ENCODE data around the gene TMSB4X.
"Not testable (repeated sequence)": the region's sequence is repeated elsewhere in the genome, so short reads cannot be mapped to it uniquely, and the experiment has no call there.

TMSB4X gene

DNA sequence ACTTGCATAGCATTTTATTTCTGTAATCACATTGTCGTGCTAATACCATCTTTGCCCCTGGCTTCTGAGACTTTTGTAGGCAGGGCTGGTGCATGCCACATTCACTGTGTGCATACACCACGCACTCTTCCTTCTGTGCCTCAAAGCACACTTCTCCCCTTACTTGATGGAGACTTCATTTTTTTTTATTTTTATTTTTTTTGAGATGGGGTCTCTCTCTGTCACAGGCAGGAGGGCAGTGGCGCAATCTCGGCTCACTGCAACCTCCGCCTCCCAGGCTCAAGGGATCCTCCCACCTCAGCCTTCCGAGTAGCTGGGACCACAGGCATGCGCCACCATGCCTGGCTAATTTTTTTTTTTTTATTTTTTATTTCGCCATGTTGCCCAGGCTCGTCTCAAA, 5.1 kb downstream of the TMSB4X start:
- not testable (repeated sequence) for H3K18ac ChIP-seq (ENCODE audit: low read length); H2BK12ac ChIP-seq (ENCODE audit: low read length); H3K4ac ChIP-seq (ENCODE audit: low read length); DNase-seq (ENCODE audit: low spot score); H3K9ac ChIP-seq (ENCODE audit: low read depth, low read length, poor library complexity); H3K4me3 ChIP-seq (ENCODE audit: low read length in 2 of 2); H3K23ac ChIP-seq (ENCODE audit: low read depth, low read length, poor library complexity); H3K27ac ChIP-seq (replicated peaks; ENCODE audit: low read length); H2AFZ ChIP-seq (ENCODE audit: low read length); H3K27me3 ChIP-seq (ENCODE audit: control insufficient read depth in 3 of 3, insufficient read depth in 3 of 3, low read depth in 1 of 3, low read length in 3 of 3); H3K14ac ChIP-seq (ENCODE audit: low read length); H2BK120ac ChIP-seq (ENCODE audit: low read depth, low read length); H2BK5ac ChIP-seq (ENCODE audit: low read length); H3K79me1 ChIP-seq (ENCODE audit: low read depth, low read length); H4K91ac ChIP-seq (ENCODE audit: low read depth, low read length, poor library complexity); H2BK15ac ChIP-seq (ENCODE audit: low read length); H3K9me3 ChIP-seq (replicated peaks in 1 of 2; ENCODE audit: control insufficient read depth in 2 of 2, insufficient read depth in 1 of 2, low read depth in 1 of 2, low read length in 2 of 2); H2AK5ac ChIP-seq (ENCODE audit: low read depth, low read length); H4K8ac ChIP-seq (ENCODE audit: low read depth, low read length); H3K4me2 ChIP-seq (ENCODE audit: insufficient read depth, low read length, poor library complexity, severe bottlenecking)
- no CpG with 5 or more reads among the region's 9 CpGs for WGBS, 2 donors (ENCODE audit: extremely low coverage in 2 of 2, insufficient read length in 2 of 2, insufficient replicate concordance in 1 of 2)
- H3K4me1 ChIP-seq (ENCODE audit: control insufficient read depth in 2 of 2, insufficient read depth in 1 of 2, low read depth in 1 of 2, low read length in 2 of 2): peaks cover 4 to 10% of the 10 kb centered on the region in 2 donors
- H3K36me3 ChIP-seq (replicated peaks in 1 of 2; ENCODE audit: control insufficient read depth in 2 of 2, insufficient read depth in 2 of 2, low read length in 2 of 2): peaks cover 0 to 26% of the 10 kb centered on the region in 2 donors

DNA sequence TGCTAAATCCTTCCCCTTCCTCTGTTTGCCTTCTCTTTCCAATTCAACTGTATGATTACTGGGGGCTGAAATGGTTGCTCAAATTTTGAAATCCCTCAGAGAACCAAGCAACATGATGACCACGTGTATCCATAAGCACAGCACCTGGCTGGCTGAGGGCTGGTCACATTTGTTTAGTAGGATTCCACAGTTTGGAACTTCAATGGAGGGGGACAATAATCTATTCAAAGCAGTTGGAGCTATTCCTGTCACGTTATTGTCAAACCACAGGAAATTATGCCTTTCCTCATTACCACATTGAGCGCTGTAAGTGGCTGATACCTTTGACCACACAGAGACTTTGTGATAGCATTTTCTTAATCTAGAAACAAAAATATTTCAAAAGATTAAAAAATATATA, 7.0 kb downstream of the TMSB4X start:
- no peak overlapping the region for H4K91ac ChIP-seq (ENCODE audit: low read depth, low read length, poor library complexity)
- no peak overlapping the region for H3K14ac ChIP-seq (ENCODE audit: low read length)
- H3K9me3 ChIP-seq (replicated peaks in 1 of 2; ENCODE audit: control insufficient read depth in 2 of 2, insufficient read depth in 1 of 2, low read depth in 1 of 2, low read length in 2 of 2): no peaks in the 10 kb centered on the region
- no peak overlapping the region for H2AFZ ChIP-seq (ENCODE audit: low read length)
- H2BK120ac ChIP-seq (ENCODE audit: low read depth, low read length): no peak overlapping the region
- H4K8ac ChIP-seq (ENCODE audit: low read depth, low read length): no peak overlapping the region
- no peak overlapping the region for H2BK15ac ChIP-seq (ENCODE audit: low read length)
- peaks cover 4 to 10% of the 10 kb centered on the region in 2 donors for H3K4me1 ChIP-seq (ENCODE audit: control insufficient read depth in 2 of 2, insufficient read depth in 1 of 2, low read depth in 1 of 2, low read length in 2 of 2)
- H3K23ac ChIP-seq (ENCODE audit: low read depth, low read length, poor library complexity): no peak overlapping the region
- H3K4me3 ChIP-seq (ENCODE audit: low read length in 2 of 2): no peak overlapping the region
- H3K18ac ChIP-seq (ENCODE audit: low read length): no peak overlapping the region
- no peak overlapping the region for H2AK5ac ChIP-seq (ENCODE audit: low read depth, low read length)
- no peak overlapping the region for H3K9ac ChIP-seq (ENCODE audit: low read depth, low read length, poor library complexity)
- no peak overlapping the region for H3K27ac ChIP-seq (replicated peaks; ENCODE audit: low read length)
- no peak overlapping the region for H3K4me2 ChIP-seq (ENCODE audit: insufficient read depth, low read length, poor library complexity, severe bottlenecking)
- DNase-seq (ENCODE audit: low spot score): no peak
- no peak overlapping the region for H3K4ac ChIP-seq (ENCODE audit: low read length)
- H3K27me3 ChIP-seq (ENCODE audit: control insufficient read depth in 3 of 3, insufficient read depth in 3 of 3, low read depth in 1 of 3, low read length in 3 of 3): no peaks in the 10 kb centered on the region
- H2BK5ac ChIP-seq (ENCODE audit: low read length): no peak overlapping the region
- WGBS, 2 donors (ENCODE audit: extremely low coverage in 2 of 2, insufficient read length in 2 of 2, insufficient replicate concordance in 1 of 2): no CpG with 5 or more reads among the region's 3 CpGs
- H2BK12ac ChIP-seq (ENCODE audit: low read length): no peak overlapping the region
- H3K79me1 ChIP-seq (ENCODE audit: low read depth, low read length): no peaks in the 10 kb centered on the region
- H3K36me3 ChIP-seq (replicated peaks in 1 of 2; ENCODE audit: control insufficient read depth in 2 of 2, insufficient read depth in 2 of 2, low read length in 2 of 2): peaks cover 0 to 16% of the 10 kb centered on the region in 2 donors

DNA sequence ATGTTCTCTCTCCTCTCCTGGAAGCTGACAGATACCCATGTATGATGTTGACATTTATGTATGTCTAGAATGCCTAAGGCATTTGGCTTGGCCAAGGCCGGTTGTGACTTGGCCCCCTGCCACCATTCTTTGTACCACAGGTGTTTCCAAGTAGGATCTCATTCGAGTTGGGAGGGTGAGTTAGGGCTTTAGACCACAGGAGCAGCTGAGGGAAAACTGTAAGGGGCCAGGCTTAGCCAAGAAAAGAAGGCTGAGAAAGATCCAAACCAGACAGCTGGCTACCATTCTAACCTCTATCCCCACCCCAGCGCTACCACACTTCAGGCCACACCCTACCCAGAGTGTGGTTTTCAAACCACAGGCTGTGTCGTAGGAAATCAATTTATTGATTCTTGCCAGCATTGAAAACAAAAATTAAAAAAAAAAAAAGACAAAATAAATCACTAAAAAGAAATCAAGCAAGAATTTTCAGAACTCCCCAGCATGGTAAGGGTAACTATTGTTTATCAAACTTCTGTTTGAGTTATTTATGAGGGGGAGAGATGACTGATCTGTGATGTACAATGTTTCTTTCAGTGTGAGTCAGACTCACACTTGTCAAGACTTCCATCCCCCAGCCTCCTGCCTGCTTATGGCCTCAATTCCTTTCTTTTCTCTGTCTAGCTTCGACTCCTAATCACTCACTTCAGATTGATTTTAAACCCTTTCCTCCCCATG, 9.9 kb downstream of the TMSB4X start:
- no peaks in the 10 kb centered on the region for H3K27me3 ChIP-seq (ENCODE audit: control insufficient read depth in 3 of 3, insufficient read depth in 3 of 3, low read depth in 1 of 3, low read length in 3 of 3)
- no peak for DNase-seq (ENCODE audit: low spot score)
- no peak overlapping the region for H4K91ac ChIP-seq (ENCODE audit: low read depth, low read length, poor library complexity)
- no peak overlapping the region for H3K18ac ChIP-seq (ENCODE audit: low read length)
- H3K27ac ChIP-seq (replicated peaks; ENCODE audit: low read length): no peak overlapping the region
- no peak overlapping the region for H2BK120ac ChIP-seq (ENCODE audit: low read depth, low read length)
- no peak overlapping the region for H4K8ac ChIP-seq (ENCODE audit: low read depth, low read length)
- H2BK15ac ChIP-seq (ENCODE audit: low read length): no peak overlapping the region
- no peaks in the 10 kb centered on the region for H3K9me3 ChIP-seq (replicated peaks in 1 of 2; ENCODE audit: control insufficient read depth in 2 of 2, insufficient read depth in 1 of 2, low read depth in 1 of 2, low read length in 2 of 2)
- H3K36me3 ChIP-seq (replicated peaks in 1 of 2; ENCODE audit: control insufficient read depth in 2 of 2, insufficient read depth in 2 of 2, low read length in 2 of 2): no peaks in the 10 kb centered on the region
- H3K4ac ChIP-seq (ENCODE audit: low read length): no peak overlapping the region
- no peak overlapping the region for H3K4me3 ChIP-seq (ENCODE audit: low read length in 2 of 2)
- H3K4me2 ChIP-seq (ENCODE audit: insufficient read depth, low read length, poor library complexity, severe bottlenecking): no peak overlapping the region
- no peaks in the 10 kb centered on the region for H3K79me1 ChIP-seq (ENCODE audit: low read depth, low read length)
- no peak overlapping the region for H2AFZ ChIP-seq (ENCODE audit: low read length)
- peaks cover 0 to 1% of the 10 kb centered on the region in 2 donors for H3K4me1 ChIP-seq (ENCODE audit: control insufficient read depth in 2 of 2, insufficient read depth in 1 of 2, low read depth in 1 of 2, low read length in 2 of 2)
- H2AK5ac ChIP-seq (ENCODE audit: low read depth, low read length): no peak overlapping the region
- no peak overlapping the region for H3K14ac ChIP-seq (ENCODE audit: low read length)
- no peak overlapping the region for H3K23ac ChIP-seq (ENCODE audit: low read depth, low read length, poor library complexity)
- H3K9ac ChIP-seq (ENCODE audit: low read depth, low read length, poor library complexity): no peak overlapping the region
- H2BK12ac ChIP-seq (ENCODE audit: low read length): no peak overlapping the region
- H2BK5ac ChIP-seq (ENCODE audit: low read length): no peak overlapping the region
- no CpG with 5 or more reads among the region's 5 CpGs for WGBS, 2 donors (ENCODE audit: extremely low coverage in 2 of 2, insufficient read length in 2 of 2, insufficient replicate concordance in 1 of 2)

DNA sequence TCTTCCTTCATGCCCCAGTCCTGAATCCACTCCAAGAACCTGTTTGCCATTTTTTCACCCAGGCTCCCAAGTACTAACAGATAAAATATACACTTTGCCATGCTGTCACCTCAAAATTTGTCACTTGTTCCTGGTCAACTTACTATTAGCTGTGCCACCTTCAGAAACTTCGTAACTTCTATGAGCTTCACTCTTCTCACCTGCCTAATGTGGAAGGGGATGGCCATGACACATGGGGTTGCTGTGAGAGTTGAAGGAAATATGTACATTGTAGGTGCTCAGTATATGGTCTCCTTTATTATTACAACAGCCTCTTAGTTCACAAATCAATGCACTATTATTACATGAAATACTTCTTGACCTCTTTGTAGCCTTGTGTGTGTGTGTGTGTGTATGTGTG, 10.4 kb downstream of the TMSB4X start:
- Histone ChIP-seq H2BK120ac (ENCODE audit: low read depth, low read length) (no peak overlapping the region), H3K36me3 (replicated peaks in 1 of 2; ENCODE audit: control insufficient read depth in 2 of 2, insufficient read depth in 2 of 2, low read length in 2 of 2) (no peaks in the 10 kb centered on the region), H4K91ac (ENCODE audit: low read depth, low read length, poor library complexity) (no peak overlapping the region), H3K9ac (ENCODE audit: low read depth, low read length, poor library complexity) (no peak overlapping the region), H3K9me3 (replicated peaks in 1 of 2; ENCODE audit: control insufficient read depth in 2 of 2, insufficient read depth in 1 of 2, low read depth in 1 of 2, low read length in 2 of 2) (no peaks in the 10 kb centered on the region), H3K4me1 (ENCODE audit: control insufficient read depth in 2 of 2, insufficient read depth in 1 of 2, low read depth in 1 of 2, low read length in 2 of 2) (no peaks in the 10 kb centered on the region), H3K23ac (ENCODE audit: low read depth, low read length, poor library complexity) (no peak overlapping the region), H2AK5ac (ENCODE audit: low read depth, low read length) (no peak overlapping the region), H3K27ac (replicated peaks; ENCODE audit: low read length) (no peak overlapping the region), H3K4ac (ENCODE audit: low read length) (no peak overlapping the region), H2BK5ac (ENCODE audit: low read length) (no peak overlapping the region), H3K4me3 (ENCODE audit: low read length in 2 of 2) (no peak overlapping the region), H2AFZ (ENCODE audit: low read length) (no peak overlapping the region), H3K14ac (ENCODE audit: low read length) (no peak overlapping the region), H3K4me2 (ENCODE audit: insufficient read depth, low read length, poor library complexity, severe bottlenecking) (no peak overlapping the region), H4K8ac (ENCODE audit: low read depth, low read length) (no peak overlapping the region), H3K18ac (ENCODE audit: low read length) (no peak overlapping the region), H3K79me1 (ENCODE audit: low read depth, low read length) (no peaks in the 10 kb centered on the region), H2BK12ac (ENCODE audit: low read length) (no peak overlapping the region), H2BK15ac (ENCODE audit: low read length) (no peak overlapping the region), H3K27me3 (ENCODE audit: control insufficient read depth in 3 of 3, insufficient read depth in 3 of 3, low read depth in 1 of 3, low read length in 3 of 3) (no peaks in the 10 kb centered on the region)
- WGBS, 2 donors (ENCODE audit: extremely low coverage in 2 of 2, insufficient read length in 2 of 2, insufficient replicate concordance in 1 of 2): no CpG with 5 or more reads among the region's 1 CpG
- no peak for DNase-seq (ENCODE audit: low spot score)

Measured in neuronal stem cell (in vitro differentiated cells).